Neural cell (in vitro differentiated cells): ENCODE data around the gene IL2RG. TPM values are rescaled to one million over a fixed set of nuclear protein-coding genes. Genes with fewer than 3 reads are reported as not detected.

Experiments
- H2AFZ ChIP-seq: fragments of 200-600, 300-800 bp; sonication (generic), shearing (Covaris generic); 2 replicates; pipeline ENCODE4 v1.6.0; 2014; ENCODE audit warnings: low read depth, mild to moderate bottlenecking, antibody characterized with exemption, low read length, moderate library complexity
- H3F3A ChIP-seq: fragments of 200-600 bp; shearing (Covaris generic); 2 replicates; pipeline ENCODE4 v1.6.1; 2016; ENCODE audit warnings: mild to moderate bottlenecking, moderate library complexity, mixed read lengths, antibody characterized with exemption, low read length; ENCODE audit not compliant: insufficient read depth, poor library complexity, severe bottlenecking
- H3K27ac ChIP-seq: fragments of 200-600, 300-800 bp; sonication (generic), shearing (Covaris generic); 2 replicates; pipeline ENCODE4 v1.5.1; 2014; ENCODE audit warnings: mild to moderate bottlenecking, low read length, moderate library complexity
- H3K27me3 ChIP-seq: fragments of 300-800, 200-600 bp; sonication (generic), shearing (Covaris generic); 2 replicates; pipeline ENCODE4 v1.6.0; 2014; ENCODE audit warnings: mild to moderate bottlenecking, low read depth, low read length, moderate library complexity; ENCODE audit not compliant: insufficient read depth
- H3K36me3 ChIP-seq: fragments of 300-800, 200-600 bp; sonication (generic), shearing (Covaris generic); 2 replicates; pipeline ENCODE4 v1.5.1; 2014; ENCODE audit warnings: mild to moderate bottlenecking, antibody characterized with exemption, low read length, moderate library complexity; ENCODE audit not compliant: insufficient read depth
- H3K4me2 ChIP-seq: fragments of 300-800, 200-600 bp; sonication (generic), shearing (Covaris generic); 2 replicates; pipeline ENCODE4 v1.6.0; 2014; ENCODE audit warnings: mild to moderate bottlenecking, low read length
- H3K4me3 ChIP-seq: fragments of 300-800, 200-600 bp; sonication (generic), shearing (Covaris generic); 2 replicates; pipeline ENCODE4 v1.5.1; 2014; ENCODE audit warnings: mild to moderate bottlenecking, low read length, moderate library complexity
- H3K79me2 ChIP-seq: fragments of 200-600 bp; shearing (Covaris generic); replicated peaks from 2 replicates; pipeline ENCODE4 v1.6.0; 2014; ENCODE audit warnings: mild to moderate bottlenecking, low read length, moderate library complexity; ENCODE audit not compliant: insufficient read depth
- H3K9ac ChIP-seq: fragments of 300-800, 200-600 bp; sonication (generic), shearing (Covaris generic); 2 replicates; pipeline ENCODE4 v1.6.1; 2016; ENCODE audit warnings: mild to moderate bottlenecking, low read length, mixed read lengths
- H3K9me2 ChIP-seq: fragments of 200-600 bp; shearing (Covaris generic); 2 replicates; pipeline ENCODE4 v1.6.1; 2016; ENCODE audit warnings: mild to moderate bottlenecking, low read length, mixed read lengths; ENCODE audit not compliant: insufficient read depth
- H3K9me3 ChIP-seq: fragments of 200-600, 300-800 bp; sonication (generic), shearing (Covaris generic); 2 replicates; pipeline ENCODE4 v1.6.1; 2016; ENCODE audit warnings: mild to moderate bottlenecking, mixed run types, low read length, moderate library complexity, mixed read lengths
- H4K20me1 ChIP-seq: fragments of 200-600 bp; shearing (Covaris generic); 2 replicates; pipeline ENCODE4 v1.6.1; 2016; ENCODE audit warnings: mild to moderate bottlenecking, mixed run types; ENCODE audit not compliant: insufficient read depth
- CTCF ChIP-seq: fragments of 450-650 bp; IDR thresholded peaks from 2 replicates; pipeline ENCODE4 v1.5.1; 2014; ENCODE audit warnings: antibody characterized with exemption, mild to moderate bottlenecking, moderate library complexity; ENCODE audit not compliant: poor library complexity, severe bottlenecking
- EP300 ChIP-seq: fragments of 450-650 bp; conservative IDR thresholded peaks from 2 replicates; pipeline ENCODE4 v1.6.1; 2014; ENCODE audit warnings: antibody characterized with exemption, mild to moderate bottlenecking, moderate library complexity; ENCODE audit not compliant: poor library complexity, severe bottlenecking
- EZH2 ChIP-seq: fragments of 200-600, 300-800 bp; shearing (Covaris generic), sonication (generic); IDR thresholded peaks from 2 replicates; pipeline ENCODE4 v1.6.1; 2014; ENCODE audit warnings: antibody characterized with exemption, low read length, borderline replicate concordance, mild to moderate bottlenecking; ENCODE audit not compliant: insufficient read depth, poor library complexity, severe bottlenecking
- MXI1 ChIP-seq: fragments of 450-650 bp; conservative IDR thresholded peaks from 2 replicates; pipeline ENCODE4 v1.6.1; 2014; ENCODE audit warnings: antibody characterized with exemption, mild to moderate bottlenecking; ENCODE audit not compliant: poor library complexity, severe bottlenecking
- POLR2AphosphoS5 ChIP-seq: IDR thresholded peaks from 2 replicates; pipeline ENCODE4 v1.6.1; 2012
- RAD21 ChIP-seq: fragments of 450-650 bp; conservative IDR thresholded peaks from 2 replicates; pipeline ENCODE4 v1.6.1; 2014; ENCODE audit warnings: antibody characterized with exemption, mild to moderate bottlenecking, moderate library complexity
- REST ChIP-seq: IDR thresholded peaks from 2 replicates; pipeline ENCODE4 v1.6.1; 2012; ENCODE audit warnings: borderline replicate concordance
- SMC3 ChIP-seq: fragments of 450-650 bp; conservative IDR thresholded peaks from 2 replicates; pipeline ENCODE4 v1.6.1; 2014; ENCODE audit warnings: antibody characterized with exemption, mild to moderate bottlenecking, moderate library complexity; ENCODE audit not compliant: poor library complexity
- TAF1 ChIP-seq: IDR thresholded peaks from 2 replicates; pipeline ENCODE4 v1.6.1; 2012; ENCODE audit warnings: low read depth
- polyA plus RNA-seq: library from polyadenylated mRNA; depleted of rRNA; stranded (reverse); fragments of >200 nt; gene quantifications from 2 replicates; pipeline ENCODE4 v1.2.3, GENCODE V29; 2014
- small RNA-seq, 3 experiments: library from RNA; depleted of rRNA; stranded (forward); fragments of <200 nt; gene quantifications; one replicate each; pipeline ENCODE3, GENCODE V24; 2012

Gene IL2RG
- polyA plus RNA-seq, 1 donor from 2014 or later = not detected

- H4K20me1 ChIP-seq = no peaks in the 10 kb centered on the region
- no peak overlapping the region for H3K4me3 ChIP-seq
- no peaks in the 10 kb centered on the region for H3K27me3 ChIP-seq
- no peak overlapping the region for H2AFZ ChIP-seq
- H3F3A ChIP-seq = no peaks in the 10 kb centered on the region
- H3K9me2 ChIP-seq = no peaks in the 10 kb centered on the region
- H3K9me3 ChIP-seq = no peaks in the 10 kb centered on the region
- no peak overlapping the region for H3K9ac ChIP-seq
- no peak overlapping the region for H3K4me2 ChIP-seq
- H3K79me2 ChIP-seq = no peaks in the 10 kb centered on the region
- TF ChIP-seq EZH2 (no peak), RAD21 (no peak), MXI1 (no peak), POLR2AphosphoS5 (no peak), CTCF (no peak), REST (no peak), SMC3 (no peak), EP300 (no peak), TAF1 (no peak)
- no peak overlapping the region for H3K27ac ChIP-seq
- no peaks in the 10 kb centered on the region for H3K36me3 ChIP-seq
These were observed 53.4 kb downstream of the IL2RG start for GRCh38 chrX:71057848-71058530.

Small RNAs within 50 kb of the gene (small RNA-seq; reads per million reads assigned to genes)
- 0 reads per million in 3 experiments for gene CXorf65

Other genes starting within 250 kb of the IL2RG start
- not detected in 2 replicates for gene TEX11, start 202.9 kb downstream of the IL2RG start, polyA plus RNA-seq
- 1.5 and 2.2 TPM in 2 replicates for gene SLC7A3, start 180.5 kb downstream of the IL2RG start, polyA plus RNA-seq
- gene SNX12, start 43.2 kb downstream of the IL2RG start, polyA plus RNA-seq = 71.2 and 91.9 TPM in 2 replicates
- gene FOXO4, start 15.7 kb downstream of the IL2RG start, polyA plus RNA-seq = 1.9 and 3.1 TPM in 2 replicates
- not detected in 2 replicates for gene CXorf65, start 4.8 kb downstream of the IL2RG start, polyA plus RNA-seq
- gene MED12, start 7.0 kb upstream of the IL2RG start, polyA plus RNA-seq = 5.6 and 28.2 TPM in 2 replicates
- 11.7 and 20.0 TPM in 2 replicates for gene NLGN3, start 33.3 kb upstream of the IL2RG start, polyA plus RNA-seq
- gene GJB1, start 111.6 kb upstream of the IL2RG start, polyA plus RNA-seq = 0.18 TPM in 1 of 2 replicates, not detected in the other
- 32.8 and 37.2 TPM in 2 replicates for gene ZMYM3, start 142.6 kb upstream of the IL2RG start, polyA plus RNA-seq
- gene NONO, start 172.1 kb upstream of the IL2RG start, polyA plus RNA-seq = 436 and 444 TPM in 2 replicates
- gene ITGB1BP2, start 190.2 kb upstream of the IL2RG start, polyA plus RNA-seq = 2.8 and 5.4 TPM in 2 replicates